GM12892 (cell line): Measurements from ENCODE around the gene CREB3.

Experiments used
- POLR2A ChIP-seq: IDR thresholded peaks from 2 replicates; pipeline ENCODE4 v1.6.1; 2011; ENCODE audit warnings: low read depth, low read length, control low read depth
- POLR2AphosphoS5 ChIP-seq: IDR thresholded peaks from 2 replicates; pipeline ENCODE4 v1.6.1; 2011; ENCODE audit warnings: low read depth, low read length, control low read depth

- TF ChIP-seq POLR2AphosphoS5: no peak
- TF ChIP-seq POLR2A: no peak
Observed at GRCh38 chr9:35776018-35776417, 43.6 kb downstream of the CREB3 start.
